NCI-H2081 treated with DMSO at 0.1 percent for 48 hours (cell line): ENCODE data around the gene COL23A1.
"Not testable (repeated sequence)": the region's sequence is repeated elsewhere in the genome, so short reads cannot be mapped to it uniquely, and the experiment has no call there.

Experiments used
- DNase-seq: peaks from one replicate; lab custom pipeline; 2025; lab: John Stamatoyannopoulos, UW

Gene COL23A1

GRCh38 chr5:178376921-178377582 is 213.1 kb downstream of the COL23A1 start:
- DNase-seq, result no peak

GRCh38 chr5:178375348-178375747 is 214.8 kb downstream of the COL23A1 start:
- DNase-seq, result no peak

- DNase-seq, result no peak
Measured at GRCh38 chr5:178373711-178374110, 216.5 kb downstream of the COL23A1 start.

GRCh38 chr5:178372142-178372571 is 218.0 kb downstream of the COL23A1 start:
- DNase-seq, result no peak

- DNase-seq, result no peak
Measured at GRCh38 chr5:178371362-178372111, 218.7 kb downstream of the COL23A1 start.

GRCh38 chr5:178370102-178370501 is 220.1 kb downstream of the COL23A1 start:
- no peak for DNase-seq

- not testable (repeated sequence) for DNase-seq
Measured at GRCh38 chr5:178369469-178369868, 220.7 kb downstream of the COL23A1 start.

- DNase-seq, result no peak
Measured at GRCh38 chr5:178368716-178369300, 221.4 kb downstream of the COL23A1 start.

- DNase-seq, result no peak
Measured at GRCh38 chr5:178368274-178368673, 221.9 kb downstream of the COL23A1 start.

GRCh38 chr5:178367736-178368120 is 222.5 kb downstream of the COL23A1 start:
- no peak for DNase-seq

GRCh38 chr5:178366998-178367735 is 223.0 kb downstream of the COL23A1 start:
- no peak for DNase-seq

- DNase-seq, result no peak
Measured at GRCh38 chr5:178365501-178366440, 224.4 kb downstream of the COL23A1 start.

GRCh38 chr5:178364326-178364675 is 225.9 kb downstream of the COL23A1 start:
- DNase-seq, result no peak

GRCh38 chr5:178363501-178364325 is 226.5 kb downstream of the COL23A1 start:
- no peak for DNase-seq

- DNase-seq, result no peak
Measured at GRCh38 chr5:178361657-178362445, 228.3 kb downstream of the COL23A1 start.

- DNase-seq, result no peak
Measured at GRCh38 chr5:178360926-178361235, 229.3 kb downstream of the COL23A1 start.

- DNase-seq, result no peak
Measured at GRCh38 chr5:178360222-178360925, 229.8 kb downstream of the COL23A1 start.

GRCh38 chr5:178359738-178360137 is 230.5 kb downstream of the COL23A1 start:
- no peak for DNase-seq

GRCh38 chr5:178357678-178358077 is 232.5 kb downstream of the COL23A1 start:
- DNase-seq, result no peak
